Gastroesophageal sphincter (tissue), 3 donors: Measurements from ENCODE around the gene FNDC3B.

Experiments
- EP300 ChIP-seq: sonication (generic); formaldehyde crosslinking; IDR thresholded peaks from one replicate; pipeline ENCODE4 v1.6.1; 2017; ENCODE audit warnings: antibody characterized with exemption, mild to moderate bottlenecking
- POLR2A ChIP-seq, 2 donors: fragments of 450-650 bp; IDR thresholded peaks; one replicate each; pipeline ENCODE4 v1.6.1; 2017; ENCODE audit warnings: antibody characterized with exemption in 2 of 2, mild to moderate bottlenecking in 2 of 2, moderate library complexity in 1 of 2
- POLR2AphosphoS5 ChIP-seq: sonication (generic); formaldehyde crosslinking; IDR thresholded peaks from one replicate; pipeline ENCODE4 v1.6.1; 2017; ENCODE audit warnings: antibody characterized with exemption
- TF ChIP-seq, protein P1 (sequence below), 4 experiments: fragments of 200-600 bp in 2 of 4; fragments of 450-650 bp in 2 of 4; sonication (generic) in 1 of 4; IDR thresholded peaks; one replicate each; pipeline ENCODE4 v1.5.1; 2017 to 2019; ENCODE audit warnings: antibody characterized with exemption in 4 of 4, mild to moderate bottlenecking in 2 of 4, moderate library complexity in 2 of 4

- TF ChIP-seq EP300 (no peak), POLR2A (IDR thresholded peaks at IDR 0.05) (no peak), POLR2AphosphoS5 (peak; percentile 89)
- TF ChIP-seq, protein P1, sequence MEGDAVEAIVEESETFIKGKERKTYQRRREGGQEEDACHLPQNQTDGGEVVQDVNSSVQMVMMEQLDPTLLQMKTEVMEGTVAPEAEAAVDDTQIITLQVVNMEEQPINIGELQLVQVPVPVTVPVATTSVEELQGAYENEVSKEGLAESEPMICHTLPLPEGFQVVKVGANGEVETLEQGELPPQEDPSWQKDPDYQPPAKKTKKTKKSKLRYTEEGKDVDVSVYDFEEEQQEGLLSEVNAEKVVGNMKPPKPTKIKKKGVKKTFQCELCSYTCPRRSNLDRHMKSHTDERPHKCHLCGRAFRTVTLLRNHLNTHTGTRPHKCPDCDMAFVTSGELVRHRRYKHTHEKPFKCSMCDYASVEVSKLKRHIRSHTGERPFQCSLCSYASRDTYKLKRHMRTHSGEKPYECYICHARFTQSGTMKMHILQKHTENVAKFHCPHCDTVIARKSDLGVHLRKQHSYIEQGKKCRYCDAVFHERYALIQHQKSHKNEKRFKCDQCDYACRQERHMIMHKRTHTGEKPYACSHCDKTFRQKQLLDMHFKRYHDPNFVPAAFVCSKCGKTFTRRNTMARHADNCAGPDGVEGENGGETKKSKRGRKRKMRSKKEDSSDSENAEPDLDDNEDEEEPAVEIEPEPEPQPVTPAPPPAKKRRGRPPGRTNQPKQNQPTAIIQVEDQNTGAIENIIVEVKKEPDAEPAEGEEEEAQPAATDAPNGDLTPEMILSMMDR (IDR thresholded peaks at IDR 0.05): no peak
Measured at GRCh38 chr3:172317984-172318383, 278.6 kb downstream of the FNDC3B start.
